ENCODE measurements around the gene ERVFRD-1.

DNA sequence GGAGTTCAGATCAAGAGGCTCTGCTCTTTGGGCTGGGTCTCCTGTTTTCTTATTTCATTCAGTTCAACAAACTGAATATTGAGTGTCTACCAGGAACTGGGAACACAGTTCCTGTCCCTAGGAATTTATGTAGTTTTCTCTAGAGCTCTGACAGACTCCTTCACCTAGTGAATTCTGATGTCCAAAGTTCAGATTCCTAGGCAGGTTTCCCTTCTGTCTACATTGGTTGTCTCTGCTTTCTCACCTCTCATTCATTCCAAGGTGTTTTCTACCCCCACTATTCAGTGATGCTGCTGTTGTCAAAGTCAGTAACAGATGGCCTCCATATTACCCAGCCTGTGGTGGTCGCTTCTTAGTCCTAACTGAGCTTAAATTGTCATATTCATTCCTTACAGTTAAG lies 13.5 kb downstream of the ERVFRD-1 start:
- TF ChIP-seq, protein P1, sequence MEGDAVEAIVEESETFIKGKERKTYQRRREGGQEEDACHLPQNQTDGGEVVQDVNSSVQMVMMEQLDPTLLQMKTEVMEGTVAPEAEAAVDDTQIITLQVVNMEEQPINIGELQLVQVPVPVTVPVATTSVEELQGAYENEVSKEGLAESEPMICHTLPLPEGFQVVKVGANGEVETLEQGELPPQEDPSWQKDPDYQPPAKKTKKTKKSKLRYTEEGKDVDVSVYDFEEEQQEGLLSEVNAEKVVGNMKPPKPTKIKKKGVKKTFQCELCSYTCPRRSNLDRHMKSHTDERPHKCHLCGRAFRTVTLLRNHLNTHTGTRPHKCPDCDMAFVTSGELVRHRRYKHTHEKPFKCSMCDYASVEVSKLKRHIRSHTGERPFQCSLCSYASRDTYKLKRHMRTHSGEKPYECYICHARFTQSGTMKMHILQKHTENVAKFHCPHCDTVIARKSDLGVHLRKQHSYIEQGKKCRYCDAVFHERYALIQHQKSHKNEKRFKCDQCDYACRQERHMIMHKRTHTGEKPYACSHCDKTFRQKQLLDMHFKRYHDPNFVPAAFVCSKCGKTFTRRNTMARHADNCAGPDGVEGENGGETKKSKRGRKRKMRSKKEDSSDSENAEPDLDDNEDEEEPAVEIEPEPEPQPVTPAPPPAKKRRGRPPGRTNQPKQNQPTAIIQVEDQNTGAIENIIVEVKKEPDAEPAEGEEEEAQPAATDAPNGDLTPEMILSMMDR (IDR thresholded peaks at IDR 0.05) = no peak
- TF ChIP-seq POLR2A (IDR thresholded peaks at IDR 0.05) (no peak), POLR2AphosphoS5 (IDR thresholded peaks at IDR 0.05) (no peak), EP300 (IDR thresholded peaks at IDR 0.05) (no peak)

All from upper lobe of left lung (tissue), 4 donors.